SU-DHL-6 (cell line): ENCODE data around the gene SYNDIG1.

Experiments
- H2AFZ ChIP-seq: fragments of 200-600 bp; sonication (generic); 2 replicates; pipeline ENCODE4 v1.6.1; 2014; ENCODE audit warnings: low read depth, mild to moderate bottlenecking, moderate library complexity, mixed read lengths, antibody characterized with exemption, low read length; ENCODE audit not compliant: severe bottlenecking
- H3F3A ChIP-seq: fragments of 200-600 bp; shearing (Covaris generic); 2 replicates; pipeline ENCODE4 v1.6.0; 2016; ENCODE audit warnings: antibody characterized with exemption, mild to moderate bottlenecking; ENCODE audit not compliant: insufficient read depth
- H3K27ac ChIP-seq: fragments of 200-600 bp; sonication (generic); 2 replicates; pipeline ENCODE4 v1.5.1; 2016; ENCODE audit warnings: low read depth, mild to moderate bottlenecking, low read length, moderate library complexity, mixed read lengths
- H3K27me3 ChIP-seq: fragments of 200-600 bp; sonication (generic), shearing (Covaris generic); 2 replicates; pipeline ENCODE4 v1.6.0; 2014; ENCODE audit warnings: mild to moderate bottlenecking, low read length
- H3K36me3 ChIP-seq: fragments of 200-600 bp; sonication (generic); 2 replicates; pipeline ENCODE4 v1.6.1; 2014; ENCODE audit warnings: mild to moderate bottlenecking, low read length, mixed read lengths
- H3K4me2 ChIP-seq: fragments of 300-600, 200-600 bp; shearing (Covaris generic), sonication (generic); 2 replicates; pipeline ENCODE4 v1.6.0; 2014; ENCODE audit warnings: low read length, low read depth, mild to moderate bottlenecking; ENCODE audit not compliant: poor library complexity, severe bottlenecking
- H3K4me3 ChIP-seq: fragments of 200-600 bp; sonication (generic); 2 replicates; pipeline ENCODE4 v1.5.1; 2014; ENCODE audit warnings: antibody characterized with exemption, low read length, mild to moderate bottlenecking, mixed read lengths; ENCODE audit not compliant: insufficient read depth, poor library complexity, severe bottlenecking
- H3K79me2 ChIP-seq: fragments of 200-600 bp; sonication (generic); 2 replicates; pipeline ENCODE4 v1.6.1; 2014; ENCODE audit warnings: mild to moderate bottlenecking, low read length, moderate library complexity; ENCODE audit not compliant: insufficient read depth
- H3K9ac ChIP-seq: fragments of 200-600 bp; sonication (generic); 2 replicates; pipeline ENCODE4 v1.7.0; 2014; ENCODE audit warnings: mild to moderate bottlenecking, low read length
- H3K9me2 ChIP-seq: fragments of 200-600 bp; sonication (generic); replicated peaks from 2 replicates; pipeline ENCODE4 v1.6.1; 2014; ENCODE audit warnings: low read length; ENCODE audit not compliant: insufficient read depth
- H3K9me3 ChIP-seq: fragments of 200-600 bp; sonication (generic); 2 replicates; pipeline ENCODE4 v1.6.1; 2014; ENCODE audit warnings: low read length, mixed read lengths; ENCODE audit not compliant: insufficient read depth
- H4K20me1 ChIP-seq: fragments of 200-600 bp; sonication (generic); 2 replicates; pipeline ENCODE4 v1.6.1; 2014; ENCODE audit warnings: low read depth, mild to moderate bottlenecking, antibody characterized with exemption, low read length, moderate library complexity, mixed read lengths
- EZH2phosphoT487 ChIP-seq: fragments of 200-600 bp; sonication (generic), shearing (Covaris generic); conservative IDR thresholded peaks from 2 replicates; pipeline ENCODE4 v1.6.1; 2018; ENCODE audit warnings: mild to moderate bottlenecking, antibody characterized with exemption, low read length, moderate library complexity, mixed read lengths
- TF ChIP-seq, protein P1 (sequence below): fragments of 200-600 bp; sonication (generic); IDR thresholded peaks from one replicate; pipeline ENCODE4 v1.5.1; 2017; ENCODE audit warnings: antibody characterized with exemption, mild to moderate bottlenecking, low read length, moderate library complexity; ENCODE audit not compliant: insufficient read depth, poor library complexity, severe bottlenecking

SYNDIG1 gene

DNA sequence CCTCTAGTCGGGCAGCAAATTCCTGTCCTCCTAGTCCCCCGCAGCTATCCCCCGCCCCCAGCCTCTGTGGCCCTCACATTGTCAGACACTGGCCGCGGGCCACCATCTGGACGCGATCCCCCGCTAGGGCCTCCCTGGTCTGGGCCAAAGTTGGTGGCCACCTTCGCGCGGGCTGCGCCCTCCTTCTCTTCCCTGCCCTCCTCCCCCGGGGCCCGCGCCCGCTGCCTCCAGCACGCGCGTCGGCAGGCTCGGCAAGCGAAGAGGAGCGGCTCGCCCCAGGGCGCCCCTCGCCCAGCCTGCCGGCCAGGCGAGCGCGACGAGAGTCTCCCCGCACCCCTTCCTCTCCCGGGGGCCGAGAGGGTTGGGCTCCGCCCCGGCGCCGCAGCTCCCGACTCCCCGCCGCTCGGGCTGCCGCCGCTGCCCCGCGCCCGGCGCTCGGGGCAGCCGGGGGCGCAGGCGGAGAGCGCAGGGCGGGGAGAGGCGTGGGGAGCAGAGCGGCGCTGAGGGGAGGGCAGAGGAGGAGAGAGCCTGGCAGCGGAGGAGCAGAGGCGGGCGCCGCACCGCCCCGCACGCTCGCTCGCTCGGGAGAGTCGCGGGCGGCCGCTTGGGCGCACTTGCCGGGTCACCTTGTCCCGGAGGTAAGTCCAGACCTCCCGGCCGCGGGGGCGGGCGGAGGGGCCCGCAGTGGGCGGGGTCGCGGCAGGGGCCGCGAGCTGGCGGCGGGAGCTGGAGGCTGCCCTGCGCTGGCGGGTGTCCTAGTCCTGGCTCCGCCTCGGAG lies at the start of gene SYNDIG1:
Gene SYNDIG1, plus strand, starts transcription at position 514 of the 778 bp plus-strand sequence. CDS start 73,469 bp downstream, outside the sequence.
- H3K79me2 ChIP-seq: no peaks in the 10 kb centered on the region
- no peaks in the 10 kb centered on the region for H4K20me1 ChIP-seq
- no peak within 1 kb of the TSS for H3K9ac ChIP-seq
- H3F3A ChIP-seq: no peaks in the 10 kb centered on the region
- no peak within 1 kb of the TSS for H3K4me2 ChIP-seq
- no peaks in the 10 kb centered on the region; the same call in 1 of the 2 replicates for H3K27me3 ChIP-seq
- no peak within 1 kb of the TSS for H3K4me3 ChIP-seq
- H3K9me2 ChIP-seq: no peaks in the 10 kb centered on the region
- no peak within 1 kb of the TSS for H3K27ac ChIP-seq
- TF ChIP-seq EZH2phosphoT487: no peak
- TF ChIP-seq, protein P1, sequence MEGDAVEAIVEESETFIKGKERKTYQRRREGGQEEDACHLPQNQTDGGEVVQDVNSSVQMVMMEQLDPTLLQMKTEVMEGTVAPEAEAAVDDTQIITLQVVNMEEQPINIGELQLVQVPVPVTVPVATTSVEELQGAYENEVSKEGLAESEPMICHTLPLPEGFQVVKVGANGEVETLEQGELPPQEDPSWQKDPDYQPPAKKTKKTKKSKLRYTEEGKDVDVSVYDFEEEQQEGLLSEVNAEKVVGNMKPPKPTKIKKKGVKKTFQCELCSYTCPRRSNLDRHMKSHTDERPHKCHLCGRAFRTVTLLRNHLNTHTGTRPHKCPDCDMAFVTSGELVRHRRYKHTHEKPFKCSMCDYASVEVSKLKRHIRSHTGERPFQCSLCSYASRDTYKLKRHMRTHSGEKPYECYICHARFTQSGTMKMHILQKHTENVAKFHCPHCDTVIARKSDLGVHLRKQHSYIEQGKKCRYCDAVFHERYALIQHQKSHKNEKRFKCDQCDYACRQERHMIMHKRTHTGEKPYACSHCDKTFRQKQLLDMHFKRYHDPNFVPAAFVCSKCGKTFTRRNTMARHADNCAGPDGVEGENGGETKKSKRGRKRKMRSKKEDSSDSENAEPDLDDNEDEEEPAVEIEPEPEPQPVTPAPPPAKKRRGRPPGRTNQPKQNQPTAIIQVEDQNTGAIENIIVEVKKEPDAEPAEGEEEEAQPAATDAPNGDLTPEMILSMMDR: no peak
- H3K9me3 ChIP-seq: no peaks in the 10 kb centered on the region
- no peak within 1 kb of the TSS for H2AFZ ChIP-seq
- no peaks in the 10 kb centered on the region for H3K36me3 ChIP-seq

DNA sequence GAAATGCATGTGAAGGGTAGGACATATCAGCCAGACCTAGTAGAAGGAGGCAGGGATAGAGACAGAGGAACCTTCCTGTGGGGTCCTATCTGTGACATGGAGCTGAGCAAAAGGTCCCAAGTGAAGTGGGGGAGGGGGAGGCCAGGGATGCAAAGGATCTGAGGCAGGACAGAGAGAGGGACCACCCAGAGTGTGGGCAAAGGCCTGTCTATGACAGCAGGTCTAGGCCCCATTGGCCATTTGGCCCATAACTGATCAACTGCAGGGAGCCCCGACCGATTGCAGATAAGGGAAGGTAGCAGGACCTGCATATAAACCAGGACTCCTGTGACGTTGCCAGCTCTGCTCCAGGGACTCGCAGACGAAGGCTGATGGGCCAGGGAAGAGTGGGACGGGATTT lies 49.6 kb upstream of the SYNDIG1 start:
- no peak for TF ChIP-seq EZH2phosphoT487
- TF ChIP-seq, protein P1: no peak
- no peak overlapping the region for H2AFZ ChIP-seq
- H3K27ac ChIP-seq: no peak overlapping the region
- no peak overlapping the region for H3K4me2 ChIP-seq
- H4K20me1 ChIP-seq: no peaks in the 10 kb centered on the region
- no peaks in the 10 kb centered on the region for H3K79me2 ChIP-seq
- H3K27me3 ChIP-seq: no peaks in the 10 kb centered on the region
- no peak overlapping the region for H3K9ac ChIP-seq
- H3K4me3 ChIP-seq: no peak overlapping the region
- H3K9me3 ChIP-seq: peaks cover 9% of the 10 kb centered on the region; the same call in 1 of the 2 replicates
- H3K36me3 ChIP-seq: no peaks in the 10 kb centered on the region
- H3F3A ChIP-seq: no peaks in the 10 kb centered on the region
- H3K9me2 ChIP-seq: no peaks in the 10 kb centered on the region

DNA sequence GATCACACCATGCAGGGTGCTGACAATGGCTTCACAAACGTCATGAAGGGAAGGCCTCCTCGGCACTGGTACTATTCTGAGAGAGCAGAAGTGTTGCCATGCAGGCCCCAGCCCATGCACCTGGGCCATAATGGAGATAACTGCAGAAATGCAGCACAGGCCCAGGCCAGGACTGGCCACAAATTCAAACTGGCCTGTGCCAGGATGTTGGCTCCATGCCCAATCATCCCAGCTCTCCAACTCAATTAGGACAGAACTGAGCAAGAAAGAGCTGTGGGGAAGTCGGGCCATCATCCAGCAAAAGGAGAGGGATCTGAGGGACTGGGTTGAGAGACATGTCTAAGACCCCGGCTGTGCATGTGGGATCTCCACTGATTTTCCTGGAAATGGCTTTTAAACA lies 48.9 kb upstream of the SYNDIG1 start:
- no peak overlapping the region for H3K4me3 ChIP-seq
- H3K79me2 ChIP-seq: no peaks in the 10 kb centered on the region
- H3K27me3 ChIP-seq: no peaks in the 10 kb centered on the region
- no peaks in the 10 kb centered on the region for H3F3A ChIP-seq
- H3K9me2 ChIP-seq: no peaks in the 10 kb centered on the region
- no peak overlapping the region for H3K4me2 ChIP-seq
- no peak overlapping the region for H3K27ac ChIP-seq
- H3K9me3 ChIP-seq: peaks cover 8% of the 10 kb centered on the region; the same call in 1 of the 2 replicates
- TF ChIP-seq, protein P1: no peak
- TF ChIP-seq EZH2phosphoT487: no peak
- no peaks in the 10 kb centered on the region for H3K36me3 ChIP-seq
- no peaks in the 10 kb centered on the region for H4K20me1 ChIP-seq
- H2AFZ ChIP-seq: no peak overlapping the region
- H3K9ac ChIP-seq: no peak overlapping the region
